CD8-positive, alpha-beta memory T cell (primary cell): ENCODE results near the gene ZFHX2. TPM values are rescaled to one million over a fixed set of nuclear protein-coding genes. Genes with fewer than 3 reads are reported as not detected.

Experiments
- CTCF ChIA-PET: fragments of 350-600 bp; sonication (Branson Sonifier 250); formaldehyde crosslinking; loops from one replicate; lab custom pipeline; 2021; ENCODE audit warnings: antibody characterized with exemption; lab: Charles Lee
- POLR2A ChIA-PET: fragments of 350-600 bp; sonication (Branson Sonifier 250); formaldehyde crosslinking; loops from one replicate; lab custom pipeline; 2021; ENCODE audit warnings: antibody characterized with exemption; lab: Charles Lee
- DNase-seq, 5 donors: peaks; one replicate each; pipeline versions ENCODE4 v3.0.0 to v3.0.0-alpha.2; 2020 to 2022; ENCODE audit warnings: mixed read lengths in 1 of 5
- H3K27ac ChIP-seq: one replicate; pipeline ENCODE4 v1.7.0; 2013; ENCODE audit warnings: low read depth, mild to moderate bottlenecking, low read length, moderate library complexity
- H3K27me3 ChIP-seq: 2 replicates; pipeline ENCODE4 v1.7.0; 2013; ENCODE audit warnings: low read length, mild to moderate bottlenecking; ENCODE audit not compliant: insufficient read depth, poor library complexity, severe bottlenecking
- H3K36me3 ChIP-seq: 2 replicates; pipeline ENCODE4 v1.7.0; 2013; ENCODE audit warnings: mild to moderate bottlenecking, low read length, moderate library complexity; ENCODE audit not compliant: insufficient read depth
- H3K4me1 ChIP-seq: 2 replicates; pipeline ENCODE4 v1.7.0; 2013; ENCODE audit warnings: mild to moderate bottlenecking, low read length, moderate library complexity; ENCODE audit not compliant: insufficient read depth
- H3K4me3 ChIP-seq: 2 replicates; pipeline ENCODE4 v1.7.0; 2013; ENCODE audit warnings: mild to moderate bottlenecking, low read length
- H3K9me3 ChIP-seq: 2 replicates; pipeline ENCODE4 v1.7.0; 2013; ENCODE audit warnings: mild to moderate bottlenecking, low read length
- H3K27ac Mint-ChIP-seq, 8 donors: one replicate each; pipeline ENCODE4 v1.8.0; 2020 to 2021; ENCODE audit warnings: mixed read lengths in 8 of 8, mild to moderate bottlenecking in 6 of 8, inconsistent platforms in 3 of 8, moderate library complexity in 3 of 8
- H3K27me3 Mint-ChIP-seq, 2 donors: one replicate each; pipeline ENCODE4 v1.8.0; 2020 to 2021; ENCODE audit warnings: mixed read lengths in 2 of 2, mild to moderate bottlenecking in 1 of 2, moderate library complexity in 1 of 2
- H3K36me3 Mint-ChIP-seq, 3 donors: one replicate each; pipeline ENCODE4 v1.8.0; 2020 to 2021; ENCODE audit warnings: mixed read lengths in 3 of 3, inconsistent platforms in 1 of 3, mild to moderate bottlenecking in 1 of 3
- H3K4me1 Mint-ChIP-seq, 3 donors: one replicate each; pipeline ENCODE4 v1.8.0; 2020 to 2021; ENCODE audit warnings: mixed read lengths in 3 of 3, inconsistent platforms in 1 of 3, mild to moderate bottlenecking in 1 of 3
- H3K4me3 Mint-ChIP-seq, 7 donors: one replicate each; pipeline ENCODE4 v1.8.0; 2020 to 2021; ENCODE audit warnings: mixed read lengths in 7 of 7, mild to moderate bottlenecking in 6 of 7, moderate library complexity in 4 of 7, inconsistent platforms in 2 of 7
- H3K9me3 Mint-ChIP-seq, 5 donors: one replicate each; pipeline ENCODE4 v1.8.0; 2020 to 2022; ENCODE audit warnings: mixed read lengths in 5 of 5, mild to moderate bottlenecking in 3 of 5, moderate library complexity in 2 of 5, inconsistent platforms in 1 of 5
- polyA plus RNA-seq: library from polyadenylated mRNA; unstranded; fragments of 300-500 nt; fragmentation: Illumina TruSeq; gene quantifications from one replicate; pipeline ENCODE4 v1.2.3, GENCODE V29; 2021
- total RNA-seq, 2 experiments: library from RNA; stranded (reverse); gene quantifications; one replicate each; pipeline ENCODE4 v1.2.3, GENCODE V29; 2021

Gene ZFHX2
- total and polyA plus RNA-seq, 3 experiments from 2014 or later = 2.4 to 2.5 TPM; not detected in 1

- ChIA-PET POLR2A (interaction anchor here (0.7 to 1.6 kb wide), 2 partner anchors 11 to 562 kb away, joined by 3 to 6 read pairs; partner anchors contain the start of gene THTPA), CTCF (interaction anchor here (1.1 to 1.5 kb wide), 2 partner anchors 22 to 35 kb away, joined by 3 read pairs; no protein-coding TSS in a partner anchor)
- Mint-ChIP-seq H3K9me3 (no peaks in the 10 kb centered on the region), H3K4me3 (peak overlapping the region; percentile 98 to 100 (median 99)), H3K27ac (peak overlapping the region; percentile 68 to 99 (median 98)), H3K27me3 (peaks cover 0 to 3% of the 10 kb centered on the region in 2 donors), H3K36me3 (peaks cover 0 to 52% (median 4%) of the 10 kb centered on the region in 3 donors), H3K4me1 (peaks cover 32 to 51% (median 34%) of the 10 kb centered on the region in 3 donors)
- H3K4me3 ChIP-seq = peak overlapping the region; percentile 93
- H3K27ac ChIP-seq = peak overlapping the region; percentile 82
- DNase-seq = no peak
- peaks cover 22% of the 10 kb centered on the region for H3K4me1 ChIP-seq
- H3K27me3 ChIP-seq = no peaks in the 10 kb centered on the region
- no peaks in the 10 kb centered on the region for H3K9me3 ChIP-seq
- peaks cover 32% of the 10 kb centered on the region for H3K36me3 ChIP-seq
Observed at GRCh38 chr14:23566778-23567185, 15.2 kb upstream of the ZFHX2 start.

- Mint-ChIP-seq H3K36me3 (peaks cover 0 to 56% (median 4%) of the 10 kb centered on the region in 3 donors), H3K27ac (peak overlapping the region; percentile 68 to 99 (median 98)), H3K9me3 (no peaks in the 10 kb centered on the region), H3K27me3 (peaks cover 0 to 3% of the 10 kb centered on the region in 2 donors), H3K4me1 (peaks cover 34 to 55% (median 34%) of the 10 kb centered on the region in 3 donors), H3K4me3 (peak overlapping the region; percentile 98 to 100 (median 99))
- Histone ChIP-seq H3K27me3 (no peaks in the 10 kb centered on the region), H3K36me3 (peaks cover 37% of the 10 kb centered on the region), H3K27ac (no peak overlapping the region), H3K9me3 (no peaks in the 10 kb centered on the region), H3K4me1 (peaks cover 22% of the 10 kb centered on the region), H3K4me3 (peak overlapping the region; percentile 93)
- DNase-seq = no peak
- ChIA-PET CTCF (interaction anchor here (1.1 to 1.5 kb wide), 3 partner anchors 23 to 88 kb away, joined by 3 to 4 read pairs (median 3); no protein-coding TSS in a partner anchor), POLR2A (interaction anchor here (0.7 kb wide), 1 partner anchor 563 kb away, joined by 3 read pairs; no protein-coding TSS in a partner anchor)
Observed at GRCh38 chr14:23566112-23566777, 14.7 kb upstream of the ZFHX2 start.

- peaks cover 34 to 55% (median 34%) of the 10 kb centered on the region in 3 donors for H3K4me1 Mint-ChIP-seq
- H3K9me3 Mint-ChIP-seq = no peaks in the 10 kb centered on the region
- no peak overlapping the region for H3K4me3 ChIP-seq
- H3K4me1 ChIP-seq = peaks cover 22% of the 10 kb centered on the region
- H3K36me3 ChIP-seq = peaks cover 43% of the 10 kb centered on the region
- peak overlapping the region in 2 of 7 donors; percentile 25 to 73 for H3K4me3 Mint-ChIP-seq
- ChIA-PET POLR2A (no interaction called here), CTCF (interaction anchor here (1.1 kb wide), 1 partner anchor 87 kb away, joined by 4 read pairs; no protein-coding TSS in a partner anchor)
- H3K27ac ChIP-seq = no peak overlapping the region
- DNase-seq = no peak
- H3K9me3 ChIP-seq = no peaks in the 10 kb centered on the region
- peaks cover 0 to 3% of the 10 kb centered on the region in 2 donors for H3K27me3 Mint-ChIP-seq
- peak overlapping the region in 4 of 8 donors; percentile 14 to 72 (median 42) for H3K27ac Mint-ChIP-seq
- H3K36me3 Mint-ChIP-seq = peaks cover 0 to 62% (median 4%) of the 10 kb centered on the region in 3 donors
- no peaks in the 10 kb centered on the region for H3K27me3 ChIP-seq
Observed at GRCh38 chr14:23565626-23566025, 14.1 kb upstream of the ZFHX2 start.

GRCh38 chr14:23564876-23565275, 13.3 kb upstream of the ZFHX2 start:
- H3K4me3 ChIP-seq = no peak overlapping the region
- ChIA-PET POLR2A (no interaction called here), CTCF (interaction anchor here (1.1 to 8.9 kb wide), 2 partner anchors 86 to 87 kb away, joined by 4 to 105 read pairs; no protein-coding TSS in a partner anchor)
- H3K4me1 ChIP-seq = peaks cover 22% of the 10 kb centered on the region
- no peaks in the 10 kb centered on the region for H3K9me3 ChIP-seq
- no peak overlapping the region for H3K27ac ChIP-seq
- no peaks in the 10 kb centered on the region for H3K27me3 ChIP-seq
- peaks cover 0 to 3% of the 10 kb centered on the region in 2 donors for H3K27me3 Mint-ChIP-seq
- H3K36me3 Mint-ChIP-seq = peaks cover 0 to 68% (median 7%) of the 10 kb centered on the region in 3 donors
- no peaks in the 10 kb centered on the region for H3K9me3 Mint-ChIP-seq
- peaks cover 49% of the 10 kb centered on the region for H3K36me3 ChIP-seq
- DNase-seq = no peak
- H3K4me1 Mint-ChIP-seq = peaks cover 34 to 55% (median 34%) of the 10 kb centered on the region in 3 donors
- H3K4me3 Mint-ChIP-seq = peak overlapping the region in 4 of 7 donors; percentile 3 to 47 (median 22)
- peak overlapping the region in 1 of 8 donors; percentile 10 for H3K27ac Mint-ChIP-seq

GRCh38 chr14:23564181-23564812, 12.7 kb upstream of the ZFHX2 start:
- H3K4me1 ChIP-seq = peaks cover 22% of the 10 kb centered on the region
- Mint-ChIP-seq H3K36me3 (peaks cover 0 to 74% (median 7%) of the 10 kb centered on the region in 3 donors), H3K27me3 (peaks cover 0 to 3% of the 10 kb centered on the region in 2 donors), H3K9me3 (no peaks in the 10 kb centered on the region), H3K4me1 (peaks cover 34 to 55% (median 35%) of the 10 kb centered on the region in 3 donors), H3K4me3 (peak overlapping the region in 3 of 7 donors; percentile 29 to 78 (median 47)), H3K27ac (peak overlapping the region in 2 of 8 donors; percentile 14 to 64)
- no peak overlapping the region for H3K4me3 ChIP-seq
- ChIA-PET POLR2A (no interaction called here), CTCF (interaction anchor here (2.0 to 8.9 kb wide), 2 partner anchors 12 to 86 kb away, joined by 7 to 105 read pairs; partner anchors contain the start of gene ZFHX2)
- no peaks in the 10 kb centered on the region for H3K27me3 ChIP-seq
- no peak overlapping the region for H3K27ac ChIP-seq
- DNase-seq = no peak
- no peaks in the 10 kb centered on the region for H3K9me3 ChIP-seq
- peaks cover 55% of the 10 kb centered on the region for H3K36me3 ChIP-seq

GRCh38 chr14:23563473-23564180, 12.1 kb upstream of the ZFHX2 start:
- peaks cover 0 to 79% (median 7%) of the 10 kb centered on the region in 3 donors for H3K36me3 Mint-ChIP-seq
- no peaks in the 10 kb centered on the region for H3K9me3 Mint-ChIP-seq
- Histone ChIP-seq H3K9me3 (no peaks in the 10 kb centered on the region), H3K4me1 (peaks cover 22% of the 10 kb centered on the region), H3K27ac (no peak overlapping the region), H3K4me3 (no peak overlapping the region), H3K27me3 (no peaks in the 10 kb centered on the region), H3K36me3 (peaks cover 55% of the 10 kb centered on the region)
- no peak for DNase-seq
- H3K4me1 Mint-ChIP-seq = peaks cover 27 to 52% (median 33%) of the 10 kb centered on the region in 3 donors
- peak overlapping the region in 2 of 8 donors; percentile 80 for H3K27ac Mint-ChIP-seq
- ChIA-PET POLR2A (no interaction called here), CTCF (interaction anchor here (0.7 to 8.9 kb wide), 9 partner anchors 8 to 94 kb away, joined by 3 to 105 read pairs (median 3); partner anchors contain the start of genes NGDN and ZFHX2)
- peak overlapping the region in 1 of 7 donors; percentile 47 for H3K4me3 Mint-ChIP-seq
- H3K27me3 Mint-ChIP-seq = peaks cover 0 to 3% of the 10 kb centered on the region in 2 donors

GRCh38 chr14:23562822-23563472, 11.4 kb upstream of the ZFHX2 start:
- H3K9me3 ChIP-seq = no peaks in the 10 kb centered on the region
- no peak overlapping the region for H3K4me3 ChIP-seq
- no peaks in the 10 kb centered on the region for H3K27me3 ChIP-seq
- Mint-ChIP-seq H3K4me1 (peaks cover 27 to 48% (median 28%) of the 10 kb centered on the region in 3 donors), H3K4me3 (peak overlapping the region in 1 of 7 donors; percentile 56), H3K36me3 (peaks cover 0 to 85% (median 7%) of the 10 kb centered on the region in 3 donors), H3K27ac (peak overlapping the region in 7 of 8 donors; percentile 17 to 87 (median 80)), H3K9me3 (no peaks in the 10 kb centered on the region), H3K27me3 (peaks cover 0 to 3% of the 10 kb centered on the region in 2 donors)
- H3K36me3 ChIP-seq = peaks cover 55% of the 10 kb centered on the region
- CTCF ChIA-PET = interaction anchor here (0.7 to 8.9 kb wide), 10 partner anchors 9 to 94 kb away, joined by 3 to 105 read pairs (median 3); partner anchors contain the start of genes NGDN and ZFHX2
- no peak overlapping the region for H3K27ac ChIP-seq
- peak; percentile 39 to 72 (median 52) for DNase-seq
- peaks cover 16% of the 10 kb centered on the region for H3K4me1 ChIP-seq
- POLR2A ChIA-PET = no interaction called here
